Activated T-helper 17 cell treated with anti-CD3 and anti-CD28 coated beads, Interleukin-2, amount 50 U/mL, for 72 hours (primary cell): ENCODE results near the gene PIK3C3. TPM values are rescaled to one million over a fixed set of nuclear protein-coding genes. Genes with fewer than 3 reads are reported as not detected.
A peak's percentile ranks its signal among the peaks of the same experiment; 100 is the strongest.
"Not testable (repeated sequence)": the region's sequence is repeated elsewhere in the genome, so short reads cannot be mapped to it uniquely, and the experiment has no call there.

ENCODE experiments used
- ATAC-seq: fragments of 150-1000 bp; cut with Tn5 transposase; replicated peaks from 2 replicates; pipeline ENCODE4 v1.10.0; 2021; ENCODE audit warnings: mild to moderate bottlenecking, moderate library complexity
- H3K27ac Mint-ChIP-seq: one replicate; pipeline ENCODE4 v1.8.0; 2022; ENCODE audit warnings: mixed read lengths
- H3K27me3 Mint-ChIP-seq: one replicate; pipeline ENCODE4 v1.8.0; 2022; ENCODE audit warnings: mixed read lengths
- H3K36me3 Mint-ChIP-seq: one replicate; pipeline ENCODE4 v1.8.0; 2022; ENCODE audit warnings: low read depth, mild to moderate bottlenecking, mixed read lengths
- H3K4me1 Mint-ChIP-seq: one replicate; pipeline ENCODE4 v1.8.0; 2022; ENCODE audit warnings: mixed read lengths
- H3K4me3 Mint-ChIP-seq: one replicate; pipeline ENCODE4 v1.8.0; 2022; ENCODE audit warnings: mild to moderate bottlenecking, mixed read lengths
- H3K9me3 Mint-ChIP-seq: one replicate; pipeline ENCODE4 v1.8.0; 2022; ENCODE audit warnings: mixed read lengths
- total RNA-seq, 2 donors: library from RNA; stranded (reverse); gene quantifications; one replicate each; pipeline ENCODE4 v1.2.3, GENCODE V29; 2022

PIK3C3 gene
- total RNA-seq, 2 donors from 2014 or later = 53.7 to 106 TPM

DNA sequence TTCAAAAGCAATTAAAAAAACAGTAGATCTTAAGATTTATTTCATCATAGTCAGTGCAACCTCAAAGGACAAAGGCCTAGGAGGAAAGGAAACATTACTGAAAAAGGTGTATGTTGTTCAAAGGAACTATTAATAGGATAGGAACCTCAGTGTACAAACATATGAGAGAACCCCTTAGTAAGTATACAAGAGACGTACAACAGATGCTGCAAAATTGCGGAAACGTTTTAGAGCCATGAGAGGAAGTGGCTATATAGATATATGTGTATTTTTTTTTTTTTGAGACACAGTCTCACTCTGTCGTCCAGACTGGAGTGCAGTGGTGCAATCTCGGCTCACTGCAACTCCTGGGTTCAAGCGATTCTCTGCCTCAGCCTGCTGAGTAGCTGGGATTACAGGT is 22.2 kb downstream of the PIK3C3 start:
- Mint-ChIP-seq H3K36me3 (peaks cover 76% of the 10 kb centered on the region), H3K27ac (no peak overlapping the region), H3K4me1 (peaks cover 13% of the 10 kb centered on the region), H3K27me3 (no peaks in the 10 kb centered on the region), H3K4me3 (no peak overlapping the region), H3K9me3 (no peaks in the 10 kb centered on the region)
- no peak for ATAC-seq

DNA sequence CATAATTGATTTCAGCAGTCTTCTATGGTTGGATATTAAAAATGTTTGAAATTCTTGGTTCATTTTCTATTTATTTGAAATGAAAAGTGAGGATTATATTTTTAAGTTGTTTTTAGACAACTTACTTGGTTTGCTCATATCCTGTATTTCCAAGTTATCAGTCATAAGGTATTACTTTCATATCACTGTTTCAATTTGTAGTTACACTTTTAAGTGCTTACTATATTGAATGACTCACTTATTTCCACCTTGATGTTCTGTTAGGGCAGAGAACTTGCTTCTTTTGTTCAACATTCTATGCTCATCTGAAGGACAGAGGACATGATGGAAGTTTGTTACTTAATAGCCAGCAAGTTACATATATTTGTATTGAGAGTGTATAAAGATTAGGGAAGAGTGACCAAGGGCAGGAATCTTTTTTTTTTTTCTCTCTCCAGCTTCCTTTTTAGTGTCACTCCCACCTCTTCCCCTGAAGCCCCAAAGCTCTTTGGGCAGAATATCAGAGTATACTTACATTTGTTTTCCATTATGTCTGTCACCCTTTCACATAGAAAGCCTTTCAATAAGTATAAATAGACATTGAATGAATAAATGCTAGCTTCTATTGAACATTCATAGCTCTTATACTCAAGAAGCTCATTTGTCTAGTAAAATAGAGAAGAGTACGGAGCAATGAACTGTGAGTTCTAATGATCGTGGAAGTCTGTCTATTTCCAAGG is 28.1 kb downstream of the PIK3C3 start:
- no peaks in the 10 kb centered on the region for H3K27me3 Mint-ChIP-seq
- peaks cover 78% of the 10 kb centered on the region for H3K36me3 Mint-ChIP-seq
- H3K4me1 Mint-ChIP-seq = peaks cover 23% of the 10 kb centered on the region
- H3K9me3 Mint-ChIP-seq = no peaks in the 10 kb centered on the region
- peak overlapping the region; percentile 66 for H3K4me3 Mint-ChIP-seq
- peak; percentile 96 for ATAC-seq
- peak overlapping the region; percentile 75 for H3K27ac Mint-ChIP-seq

DNA sequence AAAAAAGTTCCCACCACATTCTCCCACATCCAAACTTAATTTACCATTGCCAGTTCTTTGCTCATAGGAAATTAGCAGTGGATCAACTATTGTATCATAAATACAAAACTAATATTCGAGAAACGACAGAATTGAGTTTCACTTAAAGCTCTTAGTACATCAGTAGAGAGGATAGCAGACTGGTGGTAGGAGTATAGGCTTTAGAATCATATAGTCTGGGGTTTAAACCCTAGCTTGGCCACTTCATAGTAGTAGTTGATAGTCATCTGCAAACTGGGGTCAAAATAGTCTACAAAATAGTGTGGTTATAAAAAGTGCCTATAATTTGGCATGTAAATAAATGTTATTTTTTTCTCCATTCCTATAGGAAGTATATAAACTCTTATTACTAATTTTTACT is 30.9 kb downstream of the PIK3C3 start:
- no peak overlapping the region for H3K4me3 Mint-ChIP-seq
- no peak for ATAC-seq
- no peaks in the 10 kb centered on the region for H3K9me3 Mint-ChIP-seq
- peaks cover 23% of the 10 kb centered on the region for H3K4me1 Mint-ChIP-seq
- no peak overlapping the region for H3K27ac Mint-ChIP-seq
- H3K36me3 Mint-ChIP-seq = peaks cover 85% of the 10 kb centered on the region
- H3K27me3 Mint-ChIP-seq = no peaks in the 10 kb centered on the region

DNA sequence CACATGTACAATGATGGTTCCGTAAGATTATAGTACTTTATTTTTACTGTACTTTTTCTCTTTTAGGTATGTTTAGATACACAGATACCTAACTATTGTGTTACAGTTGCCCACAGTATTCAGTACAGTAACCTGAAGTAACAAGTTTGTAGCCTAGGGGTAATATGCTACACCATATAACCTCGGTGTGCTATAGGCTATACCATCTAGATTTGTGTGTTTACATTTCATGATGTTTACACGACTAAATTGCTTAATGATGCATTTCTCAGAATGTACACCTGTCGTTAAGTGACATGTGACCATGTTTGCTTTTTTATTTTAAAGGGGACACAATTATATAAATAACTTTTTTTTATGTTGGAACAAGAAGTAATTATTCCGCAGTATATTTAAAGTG is 34.5 kb downstream of the PIK3C3 start:
- Mint-ChIP-seq H3K9me3 (no peaks in the 10 kb centered on the region), H3K4me1 (no peaks in the 10 kb centered on the region), H3K4me3 (no peak overlapping the region), H3K27me3 (no peaks in the 10 kb centered on the region), H3K27ac (no peak overlapping the region), H3K36me3 (peaks cover 89% of the 10 kb centered on the region)
- ATAC-seq = no peak

DNA sequence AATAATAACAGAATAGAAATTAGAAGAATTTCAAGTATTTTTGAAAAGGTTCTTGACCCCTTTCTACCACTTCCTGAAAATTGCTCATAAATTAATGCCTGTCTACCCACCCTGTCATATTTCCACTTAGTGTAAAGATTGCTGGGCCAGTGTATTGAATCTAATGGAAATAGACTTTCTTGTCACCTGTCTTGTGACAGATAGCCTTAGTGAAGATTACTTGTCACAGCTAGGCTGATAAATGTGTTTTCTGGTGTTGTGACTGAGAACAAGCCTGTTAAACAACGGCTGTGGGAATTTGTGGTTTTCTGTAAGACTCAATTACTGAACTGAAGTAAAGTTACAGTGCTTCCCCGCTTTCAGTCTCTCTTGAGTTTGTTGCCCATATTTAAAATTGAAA is 37.0 kb downstream of the PIK3C3 start:
- Mint-ChIP-seq H3K36me3 (peaks cover 89% of the 10 kb centered on the region), H3K27me3 (no peaks in the 10 kb centered on the region), H3K9me3 (no peaks in the 10 kb centered on the region), H3K4me1 (no peaks in the 10 kb centered on the region), H3K27ac (no peak overlapping the region), H3K4me3 (no peak overlapping the region)
- ATAC-seq = no peak

DNA sequence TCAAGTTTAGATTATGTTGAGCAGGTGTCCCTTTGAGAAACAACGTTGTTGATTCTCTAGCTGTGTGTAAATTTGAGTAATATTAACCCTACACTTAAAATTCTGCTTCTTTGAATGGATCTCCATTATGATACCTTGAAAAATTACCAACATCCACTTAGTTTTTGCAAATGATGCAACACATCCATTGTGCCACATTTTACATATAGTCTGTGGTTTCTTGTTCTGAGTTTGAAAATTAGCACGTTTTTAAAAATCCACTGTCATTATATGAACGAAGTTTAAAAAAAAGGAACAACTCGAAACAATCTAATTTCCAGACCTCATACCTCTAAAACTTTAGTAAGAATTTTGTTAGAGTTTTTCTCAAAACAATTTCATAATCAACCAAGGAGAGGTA is 37.7 kb downstream of the PIK3C3 start:
- peaks cover 89% of the 10 kb centered on the region for H3K36me3 Mint-ChIP-seq
- H3K27ac Mint-ChIP-seq = no peak overlapping the region
- no peak for ATAC-seq
- no peaks in the 10 kb centered on the region for H3K9me3 Mint-ChIP-seq
- no peak overlapping the region for H3K4me3 Mint-ChIP-seq
- H3K27me3 Mint-ChIP-seq = no peaks in the 10 kb centered on the region
- H3K4me1 Mint-ChIP-seq = no peaks in the 10 kb centered on the region

DNA sequence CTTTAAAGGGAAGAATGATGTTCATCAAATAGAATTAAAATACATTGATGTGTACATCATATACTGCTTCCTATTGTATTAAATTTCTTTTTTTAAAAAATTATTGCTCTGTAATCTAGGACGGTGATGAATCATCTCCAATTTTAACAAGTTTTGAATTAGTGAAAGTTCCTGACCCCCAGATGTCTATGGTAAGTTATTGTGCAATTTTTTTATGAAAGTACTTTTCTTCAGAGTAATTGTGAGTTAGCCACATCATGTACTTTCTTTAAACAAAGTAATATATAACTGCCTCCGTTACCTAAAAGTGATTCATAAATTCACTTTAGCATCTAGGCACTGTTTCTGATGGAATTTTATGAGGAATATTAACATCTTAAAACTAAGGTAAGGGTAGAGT is 38.1 kb downstream of the PIK3C3 start:
- peaks cover 89% of the 10 kb centered on the region for H3K36me3 Mint-ChIP-seq
- H3K27ac Mint-ChIP-seq = no peak overlapping the region
- H3K27me3 Mint-ChIP-seq = no peaks in the 10 kb centered on the region
- no peaks in the 10 kb centered on the region for H3K9me3 Mint-ChIP-seq
- no peak for ATAC-seq
- no peaks in the 10 kb centered on the region for H3K4me1 Mint-ChIP-seq
- H3K4me3 Mint-ChIP-seq = no peak overlapping the region

DNA sequence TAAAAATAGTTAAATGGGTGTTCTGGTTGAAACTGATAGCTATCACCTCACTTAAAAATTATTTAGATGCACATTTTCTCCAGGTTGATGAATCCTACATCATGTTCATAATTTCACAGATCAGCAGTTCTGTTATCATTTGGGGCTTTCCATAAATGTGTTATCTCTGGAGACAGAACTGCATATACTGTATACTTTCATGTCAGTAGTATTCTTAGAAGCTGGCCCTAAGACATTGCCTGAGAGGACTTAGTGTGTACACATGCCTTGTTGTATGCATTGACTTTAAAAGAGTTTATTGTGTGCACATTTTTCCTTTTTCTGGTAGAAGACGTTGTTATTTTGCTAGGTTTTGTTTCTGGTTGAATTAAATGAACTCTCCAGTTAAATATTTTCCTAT is 41.0 kb downstream of the PIK3C3 start:
- no peaks in the 10 kb centered on the region for H3K27me3 Mint-ChIP-seq
- ATAC-seq = no peak
- peaks cover 4% of the 10 kb centered on the region for H3K4me1 Mint-ChIP-seq
- H3K36me3 Mint-ChIP-seq = peaks cover 93% of the 10 kb centered on the region
- no peaks in the 10 kb centered on the region for H3K9me3 Mint-ChIP-seq
- no peak overlapping the region for H3K4me3 Mint-ChIP-seq
- H3K27ac Mint-ChIP-seq = no peak overlapping the region

DNA sequence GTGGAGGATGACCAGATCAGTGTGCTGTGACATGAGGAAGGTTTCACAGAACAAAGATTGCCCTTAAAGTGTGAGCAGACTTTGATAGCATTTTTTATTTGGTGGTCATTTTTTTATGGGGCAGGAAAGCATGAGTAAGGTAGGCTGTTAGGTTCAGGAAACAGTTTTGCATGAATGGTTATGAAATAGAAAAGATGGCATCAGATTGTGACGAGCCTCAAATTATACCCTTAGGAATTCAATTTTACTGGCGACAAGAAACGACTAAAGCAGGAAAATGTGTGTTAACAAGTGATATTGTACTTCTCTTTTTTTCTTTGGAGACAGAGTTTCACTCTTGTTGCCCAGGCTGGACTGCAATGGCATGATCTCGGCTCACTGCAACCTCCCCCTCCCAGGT is 44.7 kb downstream of the PIK3C3 start:
- Mint-ChIP-seq H3K27ac (no peak overlapping the region), H3K4me3 (no peak overlapping the region), H3K36me3 (peaks cover 98% of the 10 kb centered on the region), H3K27me3 (no peaks in the 10 kb centered on the region), H3K9me3 (no peaks in the 10 kb centered on the region), H3K4me1 (peaks cover 4% of the 10 kb centered on the region)
- no peak for ATAC-seq

DNA sequence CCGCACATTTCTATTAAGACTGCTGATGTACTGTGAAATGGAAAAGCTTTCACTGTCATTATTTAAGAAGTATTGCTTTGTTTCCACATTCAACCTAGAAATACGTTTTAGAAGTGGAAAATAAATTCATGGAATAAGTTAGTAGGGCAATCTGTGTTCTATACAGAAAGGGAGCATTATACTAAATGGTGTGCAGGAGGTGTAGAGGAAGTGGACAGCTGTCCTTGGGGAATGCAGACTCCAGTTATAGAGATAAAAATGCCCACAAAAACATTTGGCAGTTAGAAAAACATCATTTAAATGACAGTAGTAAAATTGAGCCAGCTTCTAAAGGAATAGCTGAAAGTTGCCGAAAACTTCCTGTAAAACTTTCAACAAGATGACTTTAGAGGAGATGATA is 46.8 kb downstream of the PIK3C3 start:
- Mint-ChIP-seq H3K27me3 (no peaks in the 10 kb centered on the region), H3K4me3 (no peak overlapping the region), H3K27ac (no peak overlapping the region), H3K4me1 (peaks cover 4% of the 10 kb centered on the region), H3K36me3 (peaks cover 98% of the 10 kb centered on the region), H3K9me3 (no peaks in the 10 kb centered on the region)
- ATAC-seq = no peak

DNA sequence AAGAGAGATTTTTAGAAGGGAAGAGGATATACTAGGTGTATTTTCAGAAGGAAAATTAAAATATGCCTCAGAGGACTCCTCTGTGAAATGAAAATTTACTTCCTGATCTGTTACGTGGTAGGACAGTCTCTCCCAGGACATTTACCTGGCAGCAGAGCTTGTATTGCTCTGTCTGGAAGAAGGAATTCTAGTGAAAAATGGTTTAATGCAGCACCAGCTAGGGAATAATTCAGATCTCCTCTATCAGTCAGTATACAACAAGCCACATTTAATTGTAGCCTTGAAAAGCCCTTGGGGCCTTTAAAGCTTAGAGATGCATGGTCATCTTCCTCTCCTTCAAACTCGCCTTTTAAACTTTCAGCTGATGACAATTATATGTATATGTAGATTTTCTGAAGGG is 49.6 kb downstream of the PIK3C3 start:
- Mint-ChIP-seq H3K36me3 (peaks cover 91% of the 10 kb centered on the region), H3K4me3 (no peak overlapping the region), H3K9me3 (no peaks in the 10 kb centered on the region), H3K27me3 (no peaks in the 10 kb centered on the region), H3K4me1 (peaks cover 4% of the 10 kb centered on the region), H3K27ac (no peak overlapping the region)
- ATAC-seq = no peak

DNA sequence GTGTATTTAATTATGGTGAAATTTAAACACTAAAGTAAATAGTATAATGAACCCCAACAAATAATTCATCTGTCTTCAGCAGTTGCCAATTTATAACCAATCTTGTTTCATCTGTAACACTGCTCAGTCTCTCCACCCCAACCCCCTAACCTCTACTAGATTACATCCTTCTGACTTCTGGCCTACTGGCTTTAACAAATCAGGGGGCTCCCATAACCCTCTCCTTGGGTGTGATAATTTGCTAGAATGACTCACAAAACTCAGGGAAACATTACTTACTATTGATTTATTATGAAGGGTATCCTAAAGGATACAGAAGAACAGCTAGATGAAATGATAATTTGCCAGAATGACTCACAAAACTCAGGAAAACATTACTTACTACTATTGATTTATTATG is 50.7 kb downstream of the PIK3C3 start:
- H3K4me1 Mint-ChIP-seq = peaks cover 9% of the 10 kb centered on the region
- H3K9me3 Mint-ChIP-seq = no peaks in the 10 kb centered on the region
- no peak overlapping the region for H3K4me3 Mint-ChIP-seq
- H3K27ac Mint-ChIP-seq = no peak overlapping the region
- H3K27me3 Mint-ChIP-seq = no peaks in the 10 kb centered on the region
- ATAC-seq = no peak
- peaks cover 91% of the 10 kb centered on the region for H3K36me3 Mint-ChIP-seq

DNA sequence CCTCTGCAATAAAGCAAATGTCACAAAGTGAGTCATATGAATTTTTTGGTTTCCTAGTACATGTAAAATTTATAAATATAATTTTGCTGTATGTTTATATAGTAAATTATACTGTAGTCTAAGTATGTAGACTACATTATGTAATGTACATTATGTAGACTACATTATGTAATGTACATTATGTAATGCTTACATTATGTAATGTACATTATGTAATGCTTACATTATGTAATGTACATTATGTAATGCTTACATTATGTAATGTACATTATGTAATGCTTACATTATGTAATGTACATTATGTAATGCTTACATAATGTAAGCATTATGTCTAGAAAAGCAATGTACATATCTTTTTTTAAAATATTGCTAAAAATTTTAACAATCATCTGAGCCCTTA is 54.4 kb downstream of the PIK3C3 start:
- H3K36me3 Mint-ChIP-seq = peaks cover 93% of the 10 kb centered on the region
- not testable (repeated sequence) for H3K27ac Mint-ChIP-seq, H3K9me3 Mint-ChIP-seq, H3K4me3 Mint-ChIP-seq, ATAC-seq, H3K27me3 Mint-ChIP-seq
- peaks cover 18% of the 10 kb centered on the region for H3K4me1 Mint-ChIP-seq

DNA sequence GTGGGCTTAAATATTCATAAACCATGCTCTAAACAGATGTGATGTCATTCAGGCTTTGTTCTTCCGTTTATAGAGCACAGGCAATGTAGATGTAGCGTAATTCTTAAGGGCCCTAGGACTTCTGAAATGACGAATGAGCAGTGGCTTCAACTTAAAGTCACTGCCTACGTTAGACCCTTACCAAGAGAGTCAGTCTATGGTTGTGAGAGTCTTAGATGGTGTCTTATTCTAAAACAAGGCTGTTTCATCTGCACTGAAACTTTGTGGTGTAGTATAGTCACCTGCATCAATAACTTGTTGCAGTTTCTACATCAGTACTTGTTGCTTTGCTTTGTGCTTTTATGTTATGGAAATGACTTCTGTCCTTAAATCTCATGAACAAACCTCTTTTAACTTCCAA is 56.0 kb downstream of the PIK3C3 start:
- Mint-ChIP-seq H3K9me3 (no peaks in the 10 kb centered on the region), H3K27ac (no peak overlapping the region), H3K4me3 (peak overlapping the region; percentile 25), H3K27me3 (no peaks in the 10 kb centered on the region), H3K4me1 (peaks cover 18% of the 10 kb centered on the region), H3K36me3 (peaks cover 91% of the 10 kb centered on the region)
- peak; percentile 96 for ATAC-seq

DNA sequence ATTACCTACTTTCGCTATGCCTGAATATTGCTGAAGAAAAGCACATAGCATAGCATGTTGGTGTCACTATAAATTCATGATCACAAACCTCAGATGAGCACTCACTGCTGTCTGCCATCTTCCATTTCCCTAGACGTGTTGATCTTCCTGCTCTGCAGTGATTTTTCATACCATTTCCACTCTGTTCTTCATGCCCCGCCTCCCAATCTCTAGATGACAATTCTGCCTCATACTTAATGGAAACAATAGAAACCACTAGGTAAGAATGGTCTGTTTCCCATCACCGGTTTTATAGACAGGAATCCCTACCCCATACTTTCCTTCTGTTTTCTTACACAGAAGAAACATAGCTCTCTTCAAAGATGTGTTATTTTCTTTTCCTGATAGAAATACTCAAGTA is 63.8 kb downstream of the PIK3C3 start:
- no peaks in the 10 kb centered on the region for H3K9me3 Mint-ChIP-seq
- no peak overlapping the region for H3K27ac Mint-ChIP-seq
- peaks cover 39% of the 10 kb centered on the region for H3K36me3 Mint-ChIP-seq
- H3K4me1 Mint-ChIP-seq = peaks cover 6% of the 10 kb centered on the region
- no peak overlapping the region for H3K4me3 Mint-ChIP-seq
- H3K27me3 Mint-ChIP-seq = no peaks in the 10 kb centered on the region
- peak; percentile 52 for ATAC-seq

DNA sequence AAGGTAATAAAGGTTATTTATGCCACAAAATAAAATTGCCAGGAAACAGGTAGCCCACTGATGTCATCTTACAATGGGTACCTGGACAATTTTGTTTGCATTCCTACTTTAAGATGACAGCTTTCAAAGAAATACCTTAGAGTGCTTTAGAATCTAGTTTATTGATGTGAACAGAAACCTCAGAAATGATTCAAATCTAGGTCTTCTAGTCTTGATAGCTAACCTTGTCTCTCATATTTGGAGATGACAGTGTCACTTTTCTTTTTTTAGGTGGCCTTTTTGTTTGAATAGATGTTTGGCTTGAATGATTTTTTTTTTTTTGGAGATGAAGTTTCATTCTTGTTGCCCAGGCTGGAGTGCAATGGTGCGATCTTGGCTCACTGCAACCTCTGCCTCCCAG is 69.1 kb downstream of the PIK3C3 start:
- no peaks in the 10 kb centered on the region for H3K27me3 Mint-ChIP-seq
- peak; percentile 68 for ATAC-seq
- peak overlapping the region; percentile 29 for H3K4me3 Mint-ChIP-seq
- peak overlapping the region; percentile 41 for H3K27ac Mint-ChIP-seq
- peaks cover 15% of the 10 kb centered on the region for H3K4me1 Mint-ChIP-seq
- H3K36me3 Mint-ChIP-seq = peaks cover 45% of the 10 kb centered on the region
- no peaks in the 10 kb centered on the region for H3K9me3 Mint-ChIP-seq
